Transverse colon (tissue), 4 donors: ENCODE results near the gene SERINC3.
A peak's percentile ranks its signal among the peaks of the same experiment; 100 is the strongest.

Source experiments
- CTCF ChIP-seq, 5 experiments: fragments of 200-600 bp in 3 of 5; fragments of 450-650 bp in 2 of 5; sonication (generic) in 3 of 5; IDR thresholded peaks; 1 replicate in 2 of 5; 2 replicates in 3 of 5; pipeline ENCODE4 v1.5.1; 2016 to 2017; ENCODE audit warnings: antibody characterized with exemption in 5 of 5, inconsistent platforms in 3 of 5, mild to moderate bottlenecking in 2 of 5, moderate library complexity in 1 of 5
- POLR2AphosphoS5 ChIP-seq, 3 donors: sonication (generic); formaldehyde crosslinking; IDR thresholded peaks; one replicate each; pipeline ENCODE4 v1.6.1; 2016; ENCODE audit warnings: antibody characterized with exemption in 3 of 3

GRCh38 chr20:44537993-44538392 lies 16.1 kb upstream of the SERINC3 start:
- TF ChIP-seq CTCF (IDR thresholded peaks at IDR 0.05) (peak in 2 of 5 experiments; percentile 9 to 10), POLR2AphosphoS5 (IDR thresholded peaks at IDR 0.05) (no peak)
